Astrocyte (in vitro differentiated cells and primary cell): Measurements from ENCODE around the gene NCOR1. TPM values are rescaled to one million over a fixed set of nuclear protein-coding genes. Genes with fewer than 3 reads are reported as not detected.

Experiments
- DNase-seq: peaks from one replicate; pipeline ENCODE4 v3.0.0-alpha.2; 2010; ENCODE audit warnings: low read depth
- FAIRE-seq: peaks from 2 replicates; lab custom pipeline; 2011; peaks lifted over from hg19 to GRCh38; lab: Jason Lieb, UNC
- H2AFZ ChIP-seq: 2 replicates; pipeline ENCODE4 v1.6.0; 2012; ENCODE audit warnings: low read depth, low read length, inconsistent platforms
- H3K27ac ChIP-seq: 2 replicates; pipeline ENCODE4 v1.5.1; 2011; ENCODE audit warnings: low read depth, low read length, inconsistent platforms
- H3K27me3 ChIP-seq: 2 replicates; pipeline ENCODE4 v1.6.0; 2011; ENCODE audit warnings: low read length, inconsistent platforms; ENCODE audit not compliant: insufficient read depth
- H3K36me3 ChIP-seq: 2 replicates; pipeline ENCODE4 v1.5.1; 2011; ENCODE audit warnings: low read length, inconsistent platforms; ENCODE audit not compliant: insufficient read depth
- H3K4me1 ChIP-seq: 2 replicates; pipeline ENCODE4 v1.5.1; 2011; ENCODE audit warnings: low read length, inconsistent platforms; ENCODE audit not compliant: insufficient read depth
- H3K4me2 ChIP-seq: 2 replicates; pipeline ENCODE4 v1.6.0; 2012; ENCODE audit warnings: low read length, inconsistent platforms
- H3K4me3 ChIP-seq: 2 replicates; pipeline ENCODE4 v1.5.1; 2011; ENCODE audit warnings: low read depth, mild to moderate bottlenecking, low read length, inconsistent platforms; ENCODE audit not compliant: insufficient read depth
- H3K79me2 ChIP-seq: 2 replicates; pipeline ENCODE4 v1.6.0; 2012; ENCODE audit warnings: mild to moderate bottlenecking, low read length, inconsistent platforms; ENCODE audit not compliant: insufficient read depth
- H3K9ac ChIP-seq: 2 replicates; pipeline ENCODE4 v1.6.0; 2012; ENCODE audit warnings: mild to moderate bottlenecking, low read length, inconsistent platforms
- H3K9me3 ChIP-seq: 2 replicates; pipeline ENCODE4 v1.5.1; 2012; ENCODE audit warnings: low read depth, mild to moderate bottlenecking, low read length, inconsistent platforms; ENCODE audit not compliant: insufficient read depth
- H4K20me1 ChIP-seq: 2 replicates; pipeline ENCODE4 v1.6.0; 2012; ENCODE audit warnings: low read length, inconsistent platforms; ENCODE audit not compliant: insufficient read depth
- H3K27ac Mint-ChIP-seq: one replicate; pipeline ENCODE4 v1.8.0; 2021; ENCODE audit warnings: mild to moderate bottlenecking, mixed read lengths; ENCODE audit not compliant: unreplicated experiment
- H3K27me3 Mint-ChIP-seq: one replicate; pipeline ENCODE4 v1.8.0; 2021; ENCODE audit warnings: low read depth, mixed read lengths; ENCODE audit not compliant: unreplicated experiment
- H3K36me3 Mint-ChIP-seq: one replicate; pipeline ENCODE4 v1.8.0; 2021; ENCODE audit warnings: low read depth, mixed read lengths; ENCODE audit not compliant: unreplicated experiment
- H3K4me1 Mint-ChIP-seq: one replicate; pipeline ENCODE4 v1.8.0; 2021; ENCODE audit warnings: low read depth, mixed read lengths; ENCODE audit not compliant: unreplicated experiment
- H3K4me3 Mint-ChIP-seq: one replicate; pipeline ENCODE4 v1.8.0; 2021; ENCODE audit warnings: mild to moderate bottlenecking, moderate library complexity, mixed read lengths; ENCODE audit not compliant: unreplicated experiment
- H3K9me3 Mint-ChIP-seq: one replicate; pipeline ENCODE4 v1.8.0; 2021; ENCODE audit warnings: mild to moderate bottlenecking, mixed read lengths; ENCODE audit not compliant: unreplicated experiment
- CTCF ChIP-seq: IDR thresholded peaks from 2 replicates; pipeline ENCODE4 v1.5.1; 2011; ENCODE audit warnings: low read depth, mild to moderate bottlenecking, inconsistent platforms, low read length, moderate library complexity; ENCODE audit not compliant: insufficient read depth
- EZH2 ChIP-seq: IDR thresholded peaks from 2 replicates; pipeline ENCODE4 v1.6.1; 2012; ENCODE audit warnings: mild to moderate bottlenecking, low read length, inconsistent platforms; ENCODE audit not compliant: insufficient read depth
- total RNA-seq: library from RNA; stranded (reverse); gene quantifications from 2 replicates; pipeline ENCODE4 v1.2.1, GENCODE V29; 2021

The NCOR1 gene
- total RNA-seq, 1 donor from 2014 or later: 119 TPM

- no peaks in the 10 kb centered on the region for H3K9me3 ChIP-seq
- no peak overlapping the region for H3K27ac ChIP-seq
- no peak overlapping the region for H3K4me3 ChIP-seq
- no peaks in the 10 kb centered on the region for H3K27me3 ChIP-seq
- H3K36me3 ChIP-seq: peaks cover 25% of the 10 kb centered on the region
- Mint-ChIP-seq H3K4me1 (no peaks in the 10 kb centered on the region), H3K27me3 (no peaks in the 10 kb centered on the region), H3K9me3 (no peaks in the 10 kb centered on the region), H3K36me3 (peaks cover 28% of the 10 kb centered on the region), H3K27ac (no peak overlapping the region), H3K4me3 (no peak overlapping the region)
- peaks cover 33% of the 10 kb centered on the region for H3K79me2 ChIP-seq
- FAIRE-seq (no peak), DNase-seq (no peak)
- H4K20me1 ChIP-seq: peaks cover 22% of the 10 kb centered on the region
- H3K9ac ChIP-seq: no peak overlapping the region
- H2AFZ ChIP-seq: no peak overlapping the region
- no peak overlapping the region for H3K4me2 ChIP-seq
- H3K4me1 ChIP-seq: peaks cover 4% of the 10 kb centered on the region
- no peak for TF ChIP-seq EZH2
- TF ChIP-seq CTCF: no peak
Observed at GRCh38 chr17:16104189-16104588, 111.1 kb downstream of the NCOR1 start.

- Mint-ChIP-seq H3K4me1 (no peaks in the 10 kb centered on the region), H3K36me3 (peaks cover 36% of the 10 kb centered on the region)
- H3K79me2 ChIP-seq: peaks cover 34% of the 10 kb centered on the region
Observed at GRCh38 chr17:16101440-16101839, 113.9 kb downstream of the NCOR1 start.

More at GRCh38 chr17:16101440-16101839, 113.9 kb downstream of the NCOR1 start:
- Mint-ChIP-seq H3K4me3 (no peak overlapping the region), H3K27ac (no peak overlapping the region), H3K27me3 (no peaks in the 10 kb centered on the region), H3K9me3 (no peaks in the 10 kb centered on the region)
- no peak for FAIRE-seq
- no peak overlapping the region for H3K9ac ChIP-seq
- no peak overlapping the region for H3K27ac ChIP-seq
- no peak overlapping the region for H3K4me2 ChIP-seq
- no peak overlapping the region for H3K4me3 ChIP-seq
- no peak for TF ChIP-seq EZH2
- no peak for TF ChIP-seq CTCF
- no peaks in the 10 kb centered on the region for H3K4me1 ChIP-seq
- no peaks in the 10 kb centered on the region for H3K9me3 ChIP-seq
- no peaks in the 10 kb centered on the region for H3K27me3 ChIP-seq
- H3K36me3 ChIP-seq: peaks cover 46% of the 10 kb centered on the region
- H2AFZ ChIP-seq: no peak overlapping the region
- DNase-seq: no peak
- H4K20me1 ChIP-seq: peaks cover 20% of the 10 kb centered on the region
